KMS-11 (cell line): ENCODE measurements around the gene KIF6.

Source experiments
- H2AFZ ChIP-seq: fragments of 200-600 bp; sonication (generic); 2 replicates; pipeline ENCODE4 v1.6.1; 2016; ENCODE audit warnings: antibody characterized with exemption, mixed run types, low read depth
- H3K27ac ChIP-seq: fragments of 200-600 bp; sonication (generic); 2 replicates; pipeline ENCODE4 v1.6.1; 2016; ENCODE audit warnings: mild to moderate bottlenecking, mixed run types
- H3K27me3 ChIP-seq: fragments of 200-600 bp; sonication (generic); 2 replicates; pipeline ENCODE4 v1.6.1; 2017; ENCODE audit warnings: mild to moderate bottlenecking, low read depth, mixed run types, moderate library complexity; ENCODE audit not compliant: insufficient read depth
- H3K36me3 ChIP-seq: fragments of 200-600 bp; sonication (generic); 2 replicates; pipeline ENCODE4 v1.6.1; 2017; ENCODE audit warnings: mild to moderate bottlenecking, mixed run types; ENCODE audit not compliant: insufficient read depth
- H3K4me1 ChIP-seq: fragments of 200-600 bp; sonication (generic); 2 replicates; pipeline ENCODE4 v1.6.1; 2016; ENCODE audit warnings: mild to moderate bottlenecking, low read depth, mixed run types; ENCODE audit not compliant: poor library complexity, severe bottlenecking
- H3K4me2 ChIP-seq: fragments of 200-600 bp; sonication (generic); 2 replicates; pipeline ENCODE4 v1.7.0; 2016; ENCODE audit warnings: mild to moderate bottlenecking, mixed run types
- H3K4me3 ChIP-seq: fragments of 200-600 bp; sonication (generic); IDR thresholded peaks from 2 replicates; pipeline ENCODE4 v1.6.1; 2017; ENCODE audit warnings: low read depth, low read length, mixed read lengths; ENCODE audit not compliant: insufficient read depth
- H3K79me2 ChIP-seq: fragments of 200-600 bp; sonication (generic); 2 replicates; pipeline ENCODE4 v1.6.1; 2016; ENCODE audit warnings: low read depth, mixed run types; ENCODE audit not compliant: insufficient read depth
- H3K9ac ChIP-seq: fragments of 200-600 bp; sonication (generic); 2 replicates; pipeline ENCODE4 v1.6.1; 2016; ENCODE audit warnings: mild to moderate bottlenecking, mixed run types
- H4K20me1 ChIP-seq: fragments of 200-600 bp; sonication (generic); 2 replicates; pipeline ENCODE4 v1.6.1; 2016; ENCODE audit warnings: mild to moderate bottlenecking, mixed run types; ENCODE audit not compliant: insufficient read depth
- TF ChIP-seq, protein P1 (sequence below): fragments of 200-600 bp; sonication (generic); conservative IDR thresholded peaks from 2 replicates; pipeline ENCODE4 v1.6.1; 2017; ENCODE audit warnings: low read depth, mild to moderate bottlenecking, antibody characterized with exemption, low read length, moderate library complexity, mixed read lengths

Gene KIF6

GRCh38 chr6:39361657-39362486 is 363.3 kb downstream of the KIF6 start:
- no peaks in the 10 kb centered on the region for H3K4me1 ChIP-seq
- H2AFZ ChIP-seq, result peak overlapping the region; percentile 87
- H3K4me3 ChIP-seq, result no peak overlapping the region
- no peaks in the 10 kb centered on the region for H3K27me3 ChIP-seq
- TF ChIP-seq, protein P1, sequence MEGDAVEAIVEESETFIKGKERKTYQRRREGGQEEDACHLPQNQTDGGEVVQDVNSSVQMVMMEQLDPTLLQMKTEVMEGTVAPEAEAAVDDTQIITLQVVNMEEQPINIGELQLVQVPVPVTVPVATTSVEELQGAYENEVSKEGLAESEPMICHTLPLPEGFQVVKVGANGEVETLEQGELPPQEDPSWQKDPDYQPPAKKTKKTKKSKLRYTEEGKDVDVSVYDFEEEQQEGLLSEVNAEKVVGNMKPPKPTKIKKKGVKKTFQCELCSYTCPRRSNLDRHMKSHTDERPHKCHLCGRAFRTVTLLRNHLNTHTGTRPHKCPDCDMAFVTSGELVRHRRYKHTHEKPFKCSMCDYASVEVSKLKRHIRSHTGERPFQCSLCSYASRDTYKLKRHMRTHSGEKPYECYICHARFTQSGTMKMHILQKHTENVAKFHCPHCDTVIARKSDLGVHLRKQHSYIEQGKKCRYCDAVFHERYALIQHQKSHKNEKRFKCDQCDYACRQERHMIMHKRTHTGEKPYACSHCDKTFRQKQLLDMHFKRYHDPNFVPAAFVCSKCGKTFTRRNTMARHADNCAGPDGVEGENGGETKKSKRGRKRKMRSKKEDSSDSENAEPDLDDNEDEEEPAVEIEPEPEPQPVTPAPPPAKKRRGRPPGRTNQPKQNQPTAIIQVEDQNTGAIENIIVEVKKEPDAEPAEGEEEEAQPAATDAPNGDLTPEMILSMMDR, result peak; percentile 79
- H3K36me3 ChIP-seq, result no peaks in the 10 kb centered on the region
- H3K4me2 ChIP-seq, result peak overlapping the region; percentile 60
- no peak overlapping the region for H3K9ac ChIP-seq
- no peaks in the 10 kb centered on the region for H3K79me2 ChIP-seq
- H3K27ac ChIP-seq, result no peak overlapping the region
- H4K20me1 ChIP-seq, result no peaks in the 10 kb centered on the region

DNA sequence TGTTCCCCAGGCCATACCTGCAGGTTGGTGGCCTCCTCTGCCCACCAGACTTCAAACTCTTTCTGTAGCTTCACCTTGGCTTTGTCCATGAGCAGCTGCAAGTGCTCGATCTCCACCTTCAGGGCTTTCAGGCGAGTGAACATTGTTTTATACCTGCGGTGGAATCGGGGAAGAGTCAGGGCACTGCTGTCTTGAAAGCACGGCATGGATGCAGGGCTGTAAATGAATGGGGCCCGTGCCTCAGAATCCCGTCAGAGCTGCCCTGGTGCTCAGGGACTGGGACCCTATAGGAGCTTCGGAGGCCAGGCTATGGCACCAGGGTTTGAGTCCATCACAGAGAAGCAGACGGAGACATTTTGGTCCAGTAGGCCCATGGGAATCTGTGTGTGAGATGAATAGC is 364.8 kb downstream of the KIF6 start:
- H3K4me3 ChIP-seq, result no peak overlapping the region
- H4K20me1 ChIP-seq, result no peaks in the 10 kb centered on the region
- no peak overlapping the region for H3K27ac ChIP-seq
- no peak overlapping the region for H2AFZ ChIP-seq
- H3K27me3 ChIP-seq, result no peaks in the 10 kb centered on the region
- H3K9ac ChIP-seq, result no peak overlapping the region
- H3K36me3 ChIP-seq, result no peaks in the 10 kb centered on the region
- no peaks in the 10 kb centered on the region for H3K4me1 ChIP-seq
- H3K4me2 ChIP-seq, result no peak overlapping the region
- no peaks in the 10 kb centered on the region for H3K79me2 ChIP-seq
- TF ChIP-seq, protein P1, result no peak

GRCh38 chr6:39357998-39358686 is 367.1 kb downstream of the KIF6 start:
- H4K20me1 ChIP-seq, result no peaks in the 10 kb centered on the region
- H3K36me3 ChIP-seq, result no peaks in the 10 kb centered on the region
- H3K4me1 ChIP-seq, result no peaks in the 10 kb centered on the region
- TF ChIP-seq, protein P1, result no peak
- no peak overlapping the region for H3K27ac ChIP-seq
- H2AFZ ChIP-seq, result no peak overlapping the region
- H3K9ac ChIP-seq, result no peak overlapping the region
- H3K79me2 ChIP-seq, result no peaks in the 10 kb centered on the region
- no peak overlapping the region for H3K4me3 ChIP-seq
- no peaks in the 10 kb centered on the region for H3K27me3 ChIP-seq
- no peak overlapping the region for H3K4me2 ChIP-seq

- Histone ChIP-seq H3K4me2 (no peak overlapping the region), H3K4me1 (no peaks in the 10 kb centered on the region), H3K27ac (no peak overlapping the region), H3K79me2 (no peaks in the 10 kb centered on the region), H4K20me1 (no peaks in the 10 kb centered on the region), H3K4me3 (no peak overlapping the region), H3K36me3 (no peaks in the 10 kb centered on the region), H2AFZ (no peak overlapping the region), H3K27me3 (no peaks in the 10 kb centered on the region), H3K9ac (no peak overlapping the region)
- TF ChIP-seq, protein P1, result no peak
These were observed 371.4 kb downstream of the KIF6 start for GRCh38 chr6:39353698-39354315.
